ENCODE results near the gene WHAMM. TPM values are rescaled to one million over a fixed set of nuclear protein-coding genes. Genes with fewer than 3 reads are reported as not detected.

The WHAMM gene
- total RNA-seq, 1 donor from 2014 or later, result 9.6 TPM

DNA sequence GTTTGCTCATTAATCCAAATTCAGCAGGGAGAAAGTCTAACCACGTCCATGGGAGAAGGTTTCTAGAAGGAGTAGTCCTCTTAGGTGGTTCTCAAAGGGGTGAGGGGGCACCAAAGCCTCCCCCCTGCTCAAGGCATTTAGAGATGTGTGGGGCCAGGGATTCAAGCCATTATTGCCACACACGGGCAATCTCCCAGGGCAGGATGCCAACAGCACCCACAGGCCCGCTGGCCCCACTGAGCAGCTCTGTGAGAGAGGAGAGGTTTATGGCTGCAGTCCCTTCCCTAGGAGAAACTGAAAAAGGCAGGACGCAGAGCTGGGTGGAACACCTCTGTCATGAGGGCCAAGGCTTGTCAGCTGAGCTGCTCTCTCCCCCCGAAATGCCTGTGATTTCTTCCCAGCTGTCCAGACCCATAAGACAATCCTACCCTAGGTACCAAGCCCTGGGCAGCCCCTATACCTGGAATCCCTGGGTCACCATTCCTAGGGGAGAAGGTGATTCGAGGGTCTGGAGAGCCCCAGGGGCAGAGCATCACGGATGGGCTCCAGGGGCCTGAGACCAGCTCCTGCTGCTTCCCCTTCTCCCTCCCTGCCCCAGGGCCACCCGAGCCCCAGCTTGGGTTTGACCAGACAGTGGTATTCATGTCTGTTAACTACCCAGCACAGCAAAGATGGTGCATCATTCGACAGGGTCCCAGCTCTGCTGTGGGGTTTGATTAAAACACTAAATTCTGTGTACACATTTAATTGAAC is 39.0 kb downstream of the WHAMM start:
- Mint-ChIP-seq H3K4me3 (ENCODE audit: unreplicated experiment) (no peak overlapping the region), H3K4me1 (ENCODE audit: unreplicated experiment) (peaks cover 11% of the 10 kb centered on the region), H3K9me3 (ENCODE audit: unreplicated experiment) (no peaks in the 10 kb centered on the region), H3K27ac (ENCODE audit: unreplicated experiment) (no peak overlapping the region), H3K36me3 (ENCODE audit: unreplicated experiment) (no peaks in the 10 kb centered on the region), H3K27me3 (ENCODE audit: unreplicated experiment) (no peaks in the 10 kb centered on the region)
- DNase-seq (ENCODE audit: extremely low spot score, unreplicated experiment), result peak; percentile 80
- TF ChIP-seq, protein P1, sequence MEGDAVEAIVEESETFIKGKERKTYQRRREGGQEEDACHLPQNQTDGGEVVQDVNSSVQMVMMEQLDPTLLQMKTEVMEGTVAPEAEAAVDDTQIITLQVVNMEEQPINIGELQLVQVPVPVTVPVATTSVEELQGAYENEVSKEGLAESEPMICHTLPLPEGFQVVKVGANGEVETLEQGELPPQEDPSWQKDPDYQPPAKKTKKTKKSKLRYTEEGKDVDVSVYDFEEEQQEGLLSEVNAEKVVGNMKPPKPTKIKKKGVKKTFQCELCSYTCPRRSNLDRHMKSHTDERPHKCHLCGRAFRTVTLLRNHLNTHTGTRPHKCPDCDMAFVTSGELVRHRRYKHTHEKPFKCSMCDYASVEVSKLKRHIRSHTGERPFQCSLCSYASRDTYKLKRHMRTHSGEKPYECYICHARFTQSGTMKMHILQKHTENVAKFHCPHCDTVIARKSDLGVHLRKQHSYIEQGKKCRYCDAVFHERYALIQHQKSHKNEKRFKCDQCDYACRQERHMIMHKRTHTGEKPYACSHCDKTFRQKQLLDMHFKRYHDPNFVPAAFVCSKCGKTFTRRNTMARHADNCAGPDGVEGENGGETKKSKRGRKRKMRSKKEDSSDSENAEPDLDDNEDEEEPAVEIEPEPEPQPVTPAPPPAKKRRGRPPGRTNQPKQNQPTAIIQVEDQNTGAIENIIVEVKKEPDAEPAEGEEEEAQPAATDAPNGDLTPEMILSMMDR (IDR thresholded peaks at IDR 0.05), result no peak

DNA sequence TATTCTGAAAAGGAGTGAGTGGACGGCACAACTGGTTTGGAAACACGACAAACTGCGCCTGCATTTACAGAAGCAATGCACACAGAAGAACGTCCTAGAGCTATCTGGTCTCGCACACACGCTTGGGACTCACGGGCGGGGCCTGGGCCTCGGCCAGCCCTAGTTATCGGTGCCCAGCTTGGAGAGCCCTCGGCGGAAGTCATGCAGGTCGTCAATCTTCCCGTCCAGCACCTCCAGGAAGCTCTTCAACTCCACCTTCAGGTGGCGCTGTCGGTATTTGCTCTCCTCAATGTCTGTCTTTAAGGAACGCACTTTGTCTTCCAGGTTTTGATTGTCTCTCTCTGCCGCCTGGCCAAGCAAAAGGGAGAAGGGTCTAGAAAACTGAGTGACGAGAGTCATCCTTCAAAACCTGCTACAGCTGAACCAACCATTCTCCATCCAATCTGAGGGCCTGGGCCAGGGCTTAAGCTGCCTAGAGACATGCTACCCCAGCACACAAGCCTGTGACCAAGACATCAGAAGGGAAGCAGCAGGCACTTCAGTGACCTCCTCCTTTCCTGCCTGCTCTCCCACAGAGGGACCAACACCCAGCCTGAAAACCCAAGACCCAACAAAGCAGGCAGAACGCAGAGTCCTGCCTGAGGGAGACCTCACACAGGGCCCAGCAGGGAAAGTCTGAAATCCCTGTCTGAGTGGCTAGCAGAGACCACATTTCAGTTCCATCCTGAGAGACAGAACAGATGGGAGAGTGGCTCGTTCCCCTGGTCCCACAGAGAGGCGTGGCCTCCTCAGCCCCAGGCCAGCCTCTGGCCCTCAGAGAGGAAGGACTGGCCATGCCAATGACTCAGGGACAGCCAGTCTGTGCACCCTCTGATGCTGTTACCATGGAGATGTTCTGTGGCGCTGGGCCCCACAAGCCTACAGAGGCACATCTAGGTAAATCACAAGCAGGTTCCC is 40.4 kb downstream of the WHAMM start:
- H3K36me3 Mint-ChIP-seq (ENCODE audit: unreplicated experiment), result no peaks in the 10 kb centered on the region
- H3K9me3 Mint-ChIP-seq (ENCODE audit: unreplicated experiment), result no peaks in the 10 kb centered on the region
- H3K27me3 Mint-ChIP-seq (ENCODE audit: unreplicated experiment), result no peaks in the 10 kb centered on the region
- TF ChIP-seq, protein P1 (IDR thresholded peaks at IDR 0.05), result peak; percentile 50
- peak; percentile 73 for DNase-seq (ENCODE audit: extremely low spot score, unreplicated experiment)
- H3K4me1 Mint-ChIP-seq (ENCODE audit: unreplicated experiment), result peaks cover 8% of the 10 kb centered on the region
- no peak overlapping the region for H3K27ac Mint-ChIP-seq (ENCODE audit: unreplicated experiment)
- no peak overlapping the region for H3K4me3 Mint-ChIP-seq (ENCODE audit: unreplicated experiment)

DNA sequence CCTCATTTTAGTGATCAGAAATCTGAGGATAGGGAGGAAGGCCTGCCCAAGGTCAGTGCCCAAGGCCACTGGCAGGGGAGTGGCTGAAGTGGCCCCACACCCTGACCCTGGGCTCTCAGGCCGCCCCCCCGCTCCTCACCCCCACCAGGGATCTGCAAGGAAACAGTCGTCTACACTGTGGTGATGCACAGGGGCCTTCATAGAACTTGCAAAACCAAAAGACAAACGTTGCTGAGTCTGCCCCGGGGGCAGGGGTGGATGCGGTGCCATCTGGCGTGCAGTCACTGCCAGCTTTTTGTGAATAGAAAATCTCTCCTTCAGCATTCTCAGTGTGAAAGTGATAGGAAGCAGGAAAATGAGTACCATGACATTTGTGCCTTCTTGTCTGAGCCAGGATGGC is 41.3 kb downstream of the WHAMM start:
- peak; percentile 65 for DNase-seq (ENCODE audit: extremely low spot score, unreplicated experiment)
- Mint-ChIP-seq H3K36me3 (ENCODE audit: unreplicated experiment) (no peaks in the 10 kb centered on the region), H3K9me3 (ENCODE audit: unreplicated experiment) (no peaks in the 10 kb centered on the region), H3K4me3 (ENCODE audit: unreplicated experiment) (no peak overlapping the region), H3K27me3 (ENCODE audit: unreplicated experiment) (no peaks in the 10 kb centered on the region), H3K4me1 (ENCODE audit: unreplicated experiment) (peaks cover 8% of the 10 kb centered on the region), H3K27ac (ENCODE audit: unreplicated experiment) (no peak overlapping the region)
- TF ChIP-seq, protein P1 (IDR thresholded peaks at IDR 0.05), result no peak

DNA sequence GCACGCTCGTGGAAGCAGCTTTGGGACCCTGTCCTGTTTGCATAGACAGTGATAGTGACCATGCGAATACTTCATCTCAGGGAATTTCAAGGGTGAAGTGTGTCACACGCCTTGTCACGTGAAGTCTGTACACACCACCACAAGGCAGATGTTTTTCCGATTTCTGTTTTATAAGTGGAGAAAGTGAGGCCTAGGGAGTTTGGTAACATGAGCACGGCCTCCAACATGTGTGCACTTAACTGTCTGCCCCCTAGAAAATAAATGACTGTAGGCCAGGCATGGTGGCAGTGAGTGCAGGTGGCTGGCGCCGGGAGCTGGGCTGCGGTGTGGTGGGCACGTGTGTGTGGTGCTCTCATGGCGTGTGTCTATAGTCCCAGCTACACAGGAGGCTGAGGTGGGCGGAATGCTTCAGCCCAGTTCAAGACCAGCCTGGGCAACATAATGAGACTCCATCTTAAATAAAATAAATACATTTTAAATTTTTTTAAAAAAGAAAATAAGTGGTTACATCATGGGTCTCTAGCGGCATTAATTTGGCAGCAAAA is 42.0 kb downstream of the WHAMM start:
- TF ChIP-seq, protein P1 (IDR thresholded peaks at IDR 0.05), result no peak
- H3K27me3 Mint-ChIP-seq (ENCODE audit: unreplicated experiment), result no peaks in the 10 kb centered on the region
- no peak overlapping the region for H3K27ac Mint-ChIP-seq (ENCODE audit: unreplicated experiment)
- peaks cover 8% of the 10 kb centered on the region for H3K4me1 Mint-ChIP-seq (ENCODE audit: unreplicated experiment)
- peak; percentile 65 for DNase-seq (ENCODE audit: extremely low spot score, unreplicated experiment)
- no peaks in the 10 kb centered on the region for H3K9me3 Mint-ChIP-seq (ENCODE audit: unreplicated experiment)
- H3K4me3 Mint-ChIP-seq (ENCODE audit: unreplicated experiment), result no peak overlapping the region
- no peaks in the 10 kb centered on the region for H3K36me3 Mint-ChIP-seq (ENCODE audit: unreplicated experiment)

Measured in osteocyte (in vitro differentiated cells).